ENCODE results near the gene SPOCK2.

Gene SPOCK2

GRCh38 chr10:72026278-72027111 is 61.9 kb downstream of the SPOCK2 start:
- no peak for DNase-seq

GRCh38 chr10:72025832-72026231 is 62.5 kb downstream of the SPOCK2 start:
- no peak for DNase-seq

GRCh38 chr10:72025400-72025799 is 63.0 kb downstream of the SPOCK2 start:
- DNase-seq: no peak

- DNase-seq: no peak
These were observed 63.8 kb downstream of the SPOCK2 start for GRCh38 chr10:72024596-72024995.

- DNase-seq: no peak
These were observed 66.1 kb downstream of the SPOCK2 start for GRCh38 chr10:72022228-72022627.

- no peak for DNase-seq
These were observed 67.2 kb downstream of the SPOCK2 start for GRCh38 chr10:72020914-72021809.

GRCh38 chr10:72019085-72019876 is 69.1 kb downstream of the SPOCK2 start:
- no peak for DNase-seq

GRCh38 chr10:72016608-72017300 is 71.6 kb downstream of the SPOCK2 start:
- DNase-seq: no peak

GRCh38 chr10:72015841-72016240 is 72.5 kb downstream of the SPOCK2 start:
- no peak for DNase-seq

GRCh38 chr10:72014785-72015480 is 73.4 kb downstream of the SPOCK2 start:
- no peak for DNase-seq

GRCh38 chr10:72014197-72014596 is 74.2 kb downstream of the SPOCK2 start:
- no peak for DNase-seq

GRCh38 chr10:72013202-72013945 is 75.0 kb downstream of the SPOCK2 start:
- DNase-seq: peak; percentile 19

GRCh38 chr10:72012796-72013195 is 75.6 kb downstream of the SPOCK2 start:
- DNase-seq: no peak

- DNase-seq: no peak
These were observed 76.3 kb downstream of the SPOCK2 start for GRCh38 chr10:72011976-72012512.

- no peak for DNase-seq
These were observed 76.9 kb downstream of the SPOCK2 start for GRCh38 chr10:72011468-72011867.

GRCh38 chr10:72011016-72011415 is 77.3 kb downstream of the SPOCK2 start:
- DNase-seq: no peak

GRCh38 chr10:72010234-72010973 is 77.9 kb downstream of the SPOCK2 start:
- DNase-seq: no peak

- DNase-seq: no peak
These were observed 78.8 kb downstream of the SPOCK2 start for GRCh38 chr10:72009425-72010081.

- DNase-seq: no peak
These were observed 79.3 kb downstream of the SPOCK2 start for GRCh38 chr10:72009051-72009424.
